NCI-H82 (cell line): ENCODE measurements around the gene BMPR1B.

ENCODE experiments used
- DNase-seq: peaks from one replicate; lab custom pipeline; 2025; lab: John Stamatoyannopoulos, UW

The BMPR1B gene

DNA sequence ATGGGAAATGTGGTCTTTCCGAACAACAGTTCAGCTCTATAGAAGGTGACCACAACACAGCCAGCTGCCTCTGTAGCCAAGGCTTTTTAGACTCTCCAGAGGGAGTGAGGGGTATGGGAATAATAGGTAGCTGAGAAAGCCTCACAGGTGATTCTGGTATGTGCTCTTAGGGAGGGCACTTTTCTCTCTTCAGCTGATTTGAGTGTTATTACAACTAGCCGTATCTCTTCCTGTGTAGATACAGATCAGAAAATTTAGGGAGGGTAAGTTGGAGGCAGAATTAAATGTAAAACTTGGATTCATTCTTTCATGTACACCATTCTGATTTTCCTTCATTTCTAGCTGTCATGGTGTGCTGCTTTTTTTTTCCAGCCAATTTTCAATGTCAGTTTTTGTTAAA is 154.9 kb downstream of the BMPR1B start:
- DNase-seq, result no peak

DNA sequence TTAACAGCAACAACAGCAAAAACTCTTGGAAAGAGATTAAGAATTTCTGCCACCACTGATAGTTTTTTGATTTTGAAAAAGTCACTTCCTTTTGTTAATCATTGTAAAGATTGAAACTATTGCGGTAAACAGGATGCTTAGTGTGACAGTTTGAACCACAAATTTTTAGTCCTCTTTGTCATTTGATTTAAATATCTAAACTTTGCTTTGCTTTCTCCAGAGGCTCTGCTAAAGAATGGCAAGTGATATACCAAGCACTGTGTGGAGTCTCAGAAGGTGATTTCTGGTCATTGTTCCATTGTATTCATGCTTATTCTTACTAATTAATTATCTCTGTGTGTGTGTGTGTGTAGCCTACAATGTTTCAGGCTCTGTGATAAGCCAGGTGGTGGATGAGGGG is 155.6 kb downstream of the BMPR1B start:
- DNase-seq, result no peak

DNA sequence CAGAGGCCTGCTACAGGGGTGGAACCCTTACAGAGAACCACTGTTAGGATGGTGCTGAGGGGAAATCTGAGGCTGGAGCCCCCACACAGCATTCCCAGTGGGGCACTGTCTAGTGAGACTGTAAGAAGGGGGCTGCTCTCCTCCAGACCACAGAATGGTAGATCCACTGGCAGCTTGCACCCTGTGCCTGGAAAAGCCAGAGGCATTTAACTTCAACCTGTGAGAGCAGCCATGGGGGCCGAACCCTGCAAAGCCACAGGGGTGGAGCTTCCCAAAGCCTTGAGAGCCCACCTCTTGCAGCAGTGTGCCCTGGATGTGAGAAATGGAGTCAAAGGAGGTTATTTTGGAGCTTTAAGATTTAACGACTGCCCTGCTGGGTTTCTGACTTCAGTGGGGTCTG is 159.4 kb downstream of the BMPR1B start:
- no peak for DNase-seq

- no peak for DNase-seq
Observed at GRCh38 chr4:94918543-94918942, 160.8 kb downstream of the BMPR1B start.

DNA sequence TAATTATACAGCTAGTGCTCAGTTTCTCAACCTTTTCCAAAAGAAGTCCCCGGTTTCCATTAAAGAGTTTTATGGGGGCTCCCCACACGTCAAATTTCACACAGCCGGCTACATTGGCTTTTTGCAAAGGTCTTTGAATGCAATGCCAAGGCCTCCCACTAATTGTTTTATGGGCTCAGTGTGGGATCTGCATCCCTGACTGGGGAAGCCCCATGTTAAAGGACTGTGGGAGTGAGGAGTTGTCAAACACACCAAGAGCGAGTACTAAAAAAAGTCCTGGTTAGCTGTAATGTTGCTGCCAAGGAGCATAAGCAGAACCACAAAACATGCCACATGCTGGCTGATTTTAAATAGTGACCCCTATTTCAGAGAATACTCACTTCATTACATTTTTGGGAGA is 162.6 kb downstream of the BMPR1B start:
- no peak for DNase-seq

- DNase-seq, result no peak
Observed at GRCh38 chr4:94924566-94924965, 166.8 kb downstream of the BMPR1B start.

DNA sequence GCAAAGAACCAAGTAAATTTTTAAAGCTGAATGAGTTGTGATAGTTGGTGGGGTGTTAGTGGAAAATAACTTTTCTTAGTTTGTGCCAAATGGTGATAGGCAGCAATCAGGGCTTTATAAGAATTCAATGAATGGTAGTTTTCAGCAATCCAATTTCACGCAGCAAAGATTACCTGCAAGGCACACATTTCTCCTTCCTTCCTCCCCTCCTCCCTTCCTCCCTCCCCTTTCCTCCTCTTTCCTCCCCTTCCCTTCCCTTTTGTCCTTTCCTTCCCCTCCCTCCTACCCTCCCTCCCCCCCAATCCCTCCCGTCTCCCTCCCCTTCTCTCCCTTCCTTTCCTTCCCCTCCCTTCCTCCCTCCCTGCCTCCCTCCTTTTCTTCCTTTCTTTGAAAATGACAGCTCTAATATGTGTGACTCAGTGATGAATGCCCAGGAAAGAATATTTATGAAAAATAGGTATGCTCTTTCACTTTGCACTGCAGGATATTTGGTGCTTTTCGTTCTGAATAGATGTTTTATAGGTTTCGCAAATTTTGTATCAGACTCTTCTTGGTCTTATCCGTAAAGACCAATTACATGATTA is 168.1 kb downstream of the BMPR1B start:
- DNase-seq, result no peak

- DNase-seq, result no peak
Observed at GRCh38 chr4:94926936-94927335, 169.2 kb downstream of the BMPR1B start.

- DNase-seq, result no peak
Observed at GRCh38 chr4:94927696-94928095, 169.9 kb downstream of the BMPR1B start.

DNA sequence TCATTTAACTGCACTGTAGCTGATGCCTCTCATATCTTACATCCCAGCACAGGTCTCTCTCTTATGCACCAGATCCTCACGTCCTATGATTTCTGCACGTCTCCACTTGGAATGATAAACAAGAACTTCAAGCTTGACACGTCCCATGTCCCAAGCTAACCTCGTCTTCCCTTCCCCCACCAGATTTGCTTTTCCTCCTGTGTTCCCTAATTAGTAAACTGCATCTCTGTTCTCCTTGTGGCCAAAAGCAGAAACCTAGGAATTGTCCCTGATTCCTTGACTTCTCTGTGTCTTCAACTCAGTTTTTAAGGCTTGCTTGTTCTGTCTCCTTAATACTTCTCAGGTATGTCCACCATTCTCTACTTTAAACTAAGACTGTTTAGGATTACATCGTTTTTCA is 171.9 kb downstream of the BMPR1B start:
- DNase-seq, result no peak

GRCh38 chr4:94931626-94932025 is 173.9 kb downstream of the BMPR1B start:
- no peak for DNase-seq

DNA sequence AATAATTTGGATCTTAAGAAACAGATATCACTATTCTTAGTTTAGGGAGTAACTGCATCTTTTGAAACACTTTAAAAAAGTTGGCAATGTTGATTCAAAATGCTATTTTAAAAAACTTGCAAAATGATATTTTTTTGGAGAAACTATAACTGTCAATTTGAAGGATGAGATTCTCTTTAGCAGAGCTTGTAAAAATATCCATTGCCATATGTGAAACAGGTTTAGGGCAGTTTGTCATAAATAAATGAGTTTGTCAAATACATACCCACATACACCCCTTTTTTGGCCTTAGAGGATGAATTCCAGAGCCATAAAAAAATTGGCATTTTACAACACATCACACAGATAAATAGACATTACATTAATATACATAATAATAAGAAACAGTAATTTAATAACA is 174.6 kb downstream of the BMPR1B start:
- no peak for DNase-seq

DNA sequence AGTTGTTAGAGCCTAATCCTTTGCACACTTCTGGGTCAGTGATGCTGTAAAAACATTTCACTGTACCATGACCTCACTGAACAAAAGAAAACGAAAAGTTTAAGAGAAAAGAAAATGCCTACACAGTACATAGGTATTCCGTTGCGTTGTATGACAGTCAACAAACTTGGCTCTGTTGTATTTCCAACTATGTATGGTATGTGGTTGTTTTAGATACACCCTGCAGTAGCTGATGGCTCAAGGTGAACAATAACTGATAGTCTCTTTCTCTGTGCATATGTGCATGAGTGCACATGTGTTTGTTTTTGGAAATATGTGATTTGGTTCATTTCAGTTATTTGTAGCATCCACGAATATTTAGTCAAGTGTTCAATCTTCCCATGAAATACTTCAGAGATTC is 176.0 kb downstream of the BMPR1B start:
- DNase-seq, result no peak

- no peak for DNase-seq
Observed at GRCh38 chr4:94934201-94934600, 176.4 kb downstream of the BMPR1B start.

GRCh38 chr4:94934864-94935263 is 177.1 kb downstream of the BMPR1B start:
- DNase-seq, result no peak

DNA sequence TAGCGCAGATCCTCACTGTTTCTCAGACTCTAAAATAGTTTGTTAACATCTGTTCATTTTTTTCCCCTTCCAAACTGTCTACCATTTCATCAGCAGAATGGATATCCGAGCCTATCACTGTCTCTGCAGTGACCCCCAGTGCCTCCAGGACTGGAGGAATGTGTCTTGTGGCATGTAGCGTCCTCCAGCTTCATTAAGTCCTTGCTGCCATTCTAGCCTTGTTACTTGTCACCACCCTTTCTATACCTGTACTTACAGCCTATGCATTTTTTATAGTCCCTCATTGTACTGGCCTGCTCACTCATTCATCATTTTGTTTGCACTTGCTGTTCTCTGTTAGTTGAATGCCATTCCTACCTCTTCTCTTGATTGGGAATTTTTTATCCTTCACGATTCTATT is 179.1 kb downstream of the BMPR1B start:
- DNase-seq, result no peak

DNA sequence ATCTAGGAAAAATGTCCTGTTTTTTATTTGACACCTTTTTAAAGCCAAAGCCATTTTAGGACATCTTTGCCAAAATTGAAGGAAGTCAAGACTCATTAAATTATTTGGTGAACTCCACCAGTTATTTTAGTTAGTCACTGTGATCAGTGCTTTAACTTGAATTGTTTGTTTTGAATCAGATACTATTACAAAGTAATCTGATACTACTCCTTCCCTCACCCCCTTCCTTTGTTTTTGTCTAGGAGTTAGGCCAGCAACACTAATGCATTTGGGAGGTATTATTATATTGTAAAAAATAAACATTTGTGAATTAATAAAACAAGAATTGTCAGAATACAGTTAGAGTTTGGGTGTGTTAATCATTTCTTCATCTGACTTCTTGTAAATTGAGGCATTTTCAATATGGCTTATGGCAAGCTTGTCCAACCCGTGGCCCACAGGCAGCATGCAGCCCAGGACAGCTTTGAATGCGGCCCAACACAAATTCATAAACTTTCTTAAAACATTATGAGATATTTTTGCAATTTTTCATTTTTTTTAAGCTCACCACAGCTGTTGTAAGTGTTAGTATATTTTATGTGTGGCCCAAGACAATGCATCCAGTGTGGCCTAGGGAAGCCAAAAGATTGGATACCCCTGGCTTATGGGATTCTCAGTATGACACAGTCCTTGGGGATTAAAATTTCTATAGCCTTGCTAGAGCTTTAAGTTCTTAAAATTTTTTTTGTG is 182.2 kb downstream of the BMPR1B start:
- no peak for DNase-seq

DNA sequence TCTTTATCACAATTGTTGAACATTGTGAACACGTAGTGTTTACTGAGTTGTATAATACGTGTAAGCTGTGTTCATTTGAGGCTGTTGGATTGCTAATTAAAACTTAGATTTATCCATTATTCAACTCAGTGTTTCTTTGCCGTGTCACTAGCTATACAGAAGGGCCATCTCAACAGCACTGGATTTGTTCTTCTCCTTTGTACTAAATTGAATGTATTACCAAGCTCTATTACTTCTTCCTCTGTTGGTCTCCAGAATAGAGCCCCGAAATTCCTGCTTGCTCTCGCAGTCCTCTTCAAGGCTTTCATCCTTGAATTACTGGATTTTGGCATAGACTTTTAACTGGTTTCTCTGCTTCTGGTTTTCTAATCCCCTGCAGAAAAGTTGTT is 182.8 kb downstream of the BMPR1B start:
- no peak for DNase-seq

GRCh38 chr4:94941706-94942105 is 184.0 kb downstream of the BMPR1B start:
- no peak for DNase-seq

DNA sequence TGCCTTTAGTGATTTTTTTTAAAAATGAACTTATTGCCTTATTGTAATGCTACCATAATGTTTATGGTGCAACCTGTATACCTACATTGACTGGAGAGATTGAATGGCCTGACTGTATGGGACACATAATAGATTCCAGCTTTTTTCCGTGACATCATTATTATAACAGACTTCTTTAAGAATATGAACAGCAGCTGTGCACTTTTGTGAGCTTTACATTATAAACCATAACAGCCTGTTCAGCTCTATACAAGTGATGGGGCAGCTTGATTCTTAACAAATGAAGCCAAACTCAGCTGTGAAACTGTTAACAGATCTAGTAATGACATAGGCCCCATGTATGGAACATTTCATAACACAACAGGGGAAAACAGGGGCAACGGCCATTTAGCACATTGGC is 187.0 kb downstream of the BMPR1B start:
- DNase-seq, result no peak

GRCh38 chr4:94947681-94948108 is 189.9 kb downstream of the BMPR1B start:
- DNase-seq, result no peak

DNA sequence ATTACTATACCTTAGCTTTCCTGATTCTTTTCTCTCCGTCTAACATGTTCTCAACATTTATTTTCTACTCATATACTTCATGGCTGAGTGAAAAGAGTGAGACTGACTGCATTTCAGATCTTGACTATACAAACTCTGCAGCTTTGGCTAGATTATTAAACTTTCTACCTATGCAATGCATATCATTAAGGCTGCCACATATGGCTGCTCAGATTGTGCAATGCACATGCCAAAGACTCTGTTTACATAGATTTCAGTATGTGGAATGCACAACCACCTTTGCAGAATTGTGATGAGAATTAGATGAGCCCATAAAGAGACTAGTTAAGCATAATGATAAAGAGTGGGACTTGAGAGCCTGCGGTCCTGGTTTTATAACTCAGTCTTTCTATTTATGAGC is 196.5 kb downstream of the BMPR1B start:
- no peak for DNase-seq

DNA sequence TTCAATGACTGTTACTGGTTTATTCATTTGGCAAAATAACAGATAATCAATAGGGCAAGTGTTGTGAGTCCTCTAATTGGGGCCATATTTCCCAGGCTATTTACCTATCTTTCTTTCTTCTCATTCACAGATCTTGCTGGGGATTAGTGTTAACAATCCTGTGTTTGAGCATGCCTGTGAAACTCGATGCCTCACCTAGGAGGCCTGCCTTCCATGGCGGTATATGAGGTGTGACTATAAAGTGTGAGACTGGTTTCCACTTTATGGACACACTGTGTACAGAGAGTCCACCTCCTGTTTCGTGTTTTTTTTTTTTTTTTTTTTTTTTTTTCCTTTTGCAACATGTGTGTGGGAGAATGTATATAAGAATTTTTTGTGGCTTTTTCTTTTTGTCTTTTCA is 199.3 kb downstream of the BMPR1B start:
- peak; percentile 26 for DNase-seq

GRCh38 chr4:94959307-94959706 is 201.6 kb downstream of the BMPR1B start:
- no peak for DNase-seq
